HG03558 (cell line): ENCODE data around the gene PNPT1.
"Not testable (repeated sequence)": the region's sequence is repeated elsewhere in the genome, so short reads cannot be mapped to it uniquely, and the experiment has no call there.

Source experiments
- ATAC-seq: cut with Tn5 transposase; IDR thresholded peaks from one replicate; pipeline ENCODE4 v1.9.1; 2021; ENCODE audit warnings: moderate number of reproducible peaks; ENCODE audit not compliant: unreplicated experiment; ENCODE audit errors: extremely low read depth

PNPT1 gene

GRCh38 chr2:55604027-55604565, 89.5 kb downstream of the PNPT1 start:
- no peak for ATAC-seq

GRCh38 chr2:55601849-55602248, 91.8 kb downstream of the PNPT1 start:
- ATAC-seq = no peak

DNA sequence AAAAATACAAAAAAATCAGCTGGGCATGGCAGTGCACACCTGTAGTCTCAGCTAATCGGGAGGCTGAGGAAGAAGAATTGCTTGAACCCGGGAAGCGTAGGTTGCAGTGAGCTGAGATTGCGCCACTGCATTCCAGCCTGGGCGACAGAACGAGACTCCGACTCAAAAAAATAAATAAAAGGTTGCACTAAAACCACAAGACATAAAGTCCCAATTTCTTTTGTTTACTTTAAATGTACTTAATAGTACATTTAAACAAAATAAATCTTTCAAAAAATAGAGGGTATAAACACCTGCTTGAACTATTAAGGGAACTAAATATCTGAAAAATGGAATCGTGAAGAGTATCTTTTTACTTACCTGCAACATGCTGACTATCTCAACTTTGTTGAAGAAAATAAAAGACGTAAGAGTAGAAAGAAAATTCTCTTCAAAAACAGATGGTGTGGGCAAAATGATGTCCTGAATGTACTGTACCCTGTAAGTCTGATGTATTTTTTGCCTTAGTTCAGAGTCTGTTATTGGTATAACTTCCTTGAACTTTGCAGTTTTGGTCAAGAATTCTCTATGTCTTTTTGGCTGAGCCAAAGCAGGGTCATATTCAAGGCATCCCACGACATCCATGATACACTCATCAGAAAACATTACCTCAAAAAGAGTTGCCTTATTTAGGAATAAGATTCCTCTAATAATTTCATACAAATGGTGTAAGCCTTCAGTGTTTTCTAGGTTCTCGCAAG, 95.4 kb downstream of the PNPT1 start:
- ATAC-seq = no peak

DNA sequence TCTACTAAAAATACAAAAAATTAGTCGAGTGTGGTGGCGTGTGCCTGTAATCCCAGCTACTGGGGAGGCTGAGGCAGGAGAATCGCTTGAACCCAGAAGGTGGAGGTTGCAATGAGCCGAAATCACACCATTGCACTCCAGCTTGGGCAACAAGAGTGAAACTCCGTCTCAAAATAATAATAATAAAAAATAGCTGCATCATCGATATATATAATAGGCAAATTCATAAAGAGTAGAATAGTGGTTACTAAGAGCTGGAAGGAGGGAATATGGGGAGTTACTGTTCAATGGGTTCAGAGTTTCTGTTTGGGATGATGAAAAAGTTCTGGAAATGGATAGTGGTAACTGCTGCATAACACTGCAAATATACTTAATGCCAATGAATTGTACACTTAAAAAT, 96.8 kb downstream of the PNPT1 start:
- not testable (repeated sequence) for ATAC-seq

- ATAC-seq = no peak
Observed at GRCh38 chr2:55595536-55595935, 98.1 kb downstream of the PNPT1 start.

GRCh38 chr2:55592130-55592529, 101.5 kb downstream of the PNPT1 start:
- ATAC-seq = no peak

GRCh38 chr2:55590810-55591440, 102.7 kb downstream of the PNPT1 start:
- peak; percentile 70 for ATAC-seq

GRCh38 chr2:55585451-55586080, 108.1 kb downstream of the PNPT1 start:
- no peak for ATAC-seq
